Trophoblast cell (in vitro differentiated cells and primary cell): Measurements from ENCODE around the gene CXXC5.

Experiments
- DNase-seq, 2 donors: peaks; one replicate each; pipeline ENCODE4 v3.0.0-alpha.2; 2016
- H2AFZ ChIP-seq: 2 replicates; pipeline ENCODE4 v1.6.1; 2013; ENCODE audit warnings: low read length, moderate library complexity, mild to moderate bottlenecking; ENCODE audit not compliant: insufficient read depth, poor library complexity
- H2AK5ac ChIP-seq: 2 replicates; pipeline ENCODE4 v1.6.1; 2013; ENCODE audit warnings: mild to moderate bottlenecking, low read length
- H2BK120ac ChIP-seq: 2 replicates; pipeline ENCODE4 v1.6.1; 2013; ENCODE audit warnings: low read length, mild to moderate bottlenecking, moderate library complexity; ENCODE audit not compliant: insufficient read depth, poor library complexity
- H2BK12ac ChIP-seq: 2 replicates; pipeline ENCODE4 v1.6.1; 2013; ENCODE audit warnings: mild to moderate bottlenecking, low read length, moderate library complexity
- H2BK5ac ChIP-seq: 2 replicates; pipeline ENCODE4 v1.6.1; 2013; ENCODE audit warnings: low read length, low read depth, moderate library complexity, mild to moderate bottlenecking; ENCODE audit not compliant: poor library complexity
- H3K14ac ChIP-seq: 2 replicates; pipeline ENCODE4 v1.6.1; 2013; ENCODE audit warnings: mild to moderate bottlenecking, low read length
- H3K18ac ChIP-seq: 2 replicates; pipeline ENCODE4 v1.6.1; 2013; ENCODE audit warnings: mild to moderate bottlenecking, low read length
- H3K23ac ChIP-seq: 2 replicates; pipeline ENCODE4 v1.6.1; 2013; ENCODE audit warnings: low read length
- H3K27ac ChIP-seq: 2 replicates; pipeline ENCODE4 v1.5.1; 2013; ENCODE audit warnings: low read depth, mild to moderate bottlenecking, inconsistent platforms, low read length, moderate library complexity
- H3K27me3 ChIP-seq: 2 replicates; pipeline ENCODE4 v1.6.1; 2013; ENCODE audit warnings: inconsistent platforms, mild to moderate bottlenecking, low read length, moderate library complexity; ENCODE audit not compliant: insufficient read depth
- H3K36me3 ChIP-seq, 2 experiments: 1 replicate in 1 of 2; 2 replicates in 1 of 2; pipeline ENCODE4 v1.6.1; 2013; ENCODE audit warnings: low read length in 2 of 2, mild to moderate bottlenecking in 2 of 2, moderate library complexity in 1 of 2; ENCODE audit not compliant: insufficient read depth in 2 of 2, control insufficient read depth in 1 of 2
- H3K4ac ChIP-seq: 2 replicates; pipeline ENCODE4 v1.6.1; 2013; ENCODE audit warnings: low read depth, mild to moderate bottlenecking, low read length, moderate library complexity
- H3K4me1 ChIP-seq, 2 experiments: 1 replicate in 1 of 2; 2 replicates in 1 of 2; pipeline ENCODE4 v1.6.1; 2013; ENCODE audit warnings: low read length in 2 of 2, mild to moderate bottlenecking in 2 of 2, moderate library complexity in 1 of 2; ENCODE audit not compliant: insufficient read depth in 2 of 2, control insufficient read depth in 1 of 2
- H3K4me2 ChIP-seq: 2 replicates; pipeline ENCODE4 v1.6.1; 2013; ENCODE audit warnings: inconsistent platforms, mild to moderate bottlenecking, low read length, moderate library complexity
- H3K4me3 ChIP-seq: 2 replicates; pipeline ENCODE4 v1.5.1; 2013; ENCODE audit warnings: mild to moderate bottlenecking, low read depth, low read length, inconsistent platforms
- H3K79me1 ChIP-seq: one replicate; pipeline ENCODE4 v1.6.1; 2013; ENCODE audit warnings: low read length
- H3K79me2 ChIP-seq: 2 replicates; pipeline ENCODE4 v1.6.1; 2013; ENCODE audit warnings: low read length, mild to moderate bottlenecking; ENCODE audit not compliant: control insufficient read depth, insufficient read depth, poor library complexity
- H3K9ac ChIP-seq: 2 replicates; pipeline ENCODE4 v1.6.1; 2013; ENCODE audit warnings: mild to moderate bottlenecking, low read length
- H3K9me3 ChIP-seq: 2 replicates; pipeline ENCODE4 v1.6.1; 2013; ENCODE audit warnings: low read depth, mild to moderate bottlenecking, control low read depth, inconsistent platforms, low read length; ENCODE audit not compliant: insufficient read depth
- H4K12ac ChIP-seq: 2 replicates; pipeline ENCODE4 v1.6.1; 2013; ENCODE audit warnings: low read depth, mild to moderate bottlenecking, low read length, moderate library complexity
- H4K8ac ChIP-seq: 2 replicates; pipeline ENCODE4 v1.6.1; 2013; ENCODE audit warnings: low read depth, mild to moderate bottlenecking, low read length, moderate library complexity
- H4K91ac ChIP-seq: one replicate; pipeline ENCODE4 v1.6.1; 2013; ENCODE audit warnings: low read depth, mild to moderate bottlenecking, low read length, moderate library complexity
- WGBS: extraction: QIAGEN DNeasy Blood & Tissue Kit; methylation state at CpG from one replicate; pipeline ENCODE4 v1.1.7; 2013; ENCODE audit warnings: missing lambda C conversion rate; ENCODE audit not compliant: insufficient read length, insufficient coverage; ENCODE audit errors: extremely low coverage; 5-methylcytosine and 5-hydroxymethylcytosine counted together

CXXC5 gene

DNA sequence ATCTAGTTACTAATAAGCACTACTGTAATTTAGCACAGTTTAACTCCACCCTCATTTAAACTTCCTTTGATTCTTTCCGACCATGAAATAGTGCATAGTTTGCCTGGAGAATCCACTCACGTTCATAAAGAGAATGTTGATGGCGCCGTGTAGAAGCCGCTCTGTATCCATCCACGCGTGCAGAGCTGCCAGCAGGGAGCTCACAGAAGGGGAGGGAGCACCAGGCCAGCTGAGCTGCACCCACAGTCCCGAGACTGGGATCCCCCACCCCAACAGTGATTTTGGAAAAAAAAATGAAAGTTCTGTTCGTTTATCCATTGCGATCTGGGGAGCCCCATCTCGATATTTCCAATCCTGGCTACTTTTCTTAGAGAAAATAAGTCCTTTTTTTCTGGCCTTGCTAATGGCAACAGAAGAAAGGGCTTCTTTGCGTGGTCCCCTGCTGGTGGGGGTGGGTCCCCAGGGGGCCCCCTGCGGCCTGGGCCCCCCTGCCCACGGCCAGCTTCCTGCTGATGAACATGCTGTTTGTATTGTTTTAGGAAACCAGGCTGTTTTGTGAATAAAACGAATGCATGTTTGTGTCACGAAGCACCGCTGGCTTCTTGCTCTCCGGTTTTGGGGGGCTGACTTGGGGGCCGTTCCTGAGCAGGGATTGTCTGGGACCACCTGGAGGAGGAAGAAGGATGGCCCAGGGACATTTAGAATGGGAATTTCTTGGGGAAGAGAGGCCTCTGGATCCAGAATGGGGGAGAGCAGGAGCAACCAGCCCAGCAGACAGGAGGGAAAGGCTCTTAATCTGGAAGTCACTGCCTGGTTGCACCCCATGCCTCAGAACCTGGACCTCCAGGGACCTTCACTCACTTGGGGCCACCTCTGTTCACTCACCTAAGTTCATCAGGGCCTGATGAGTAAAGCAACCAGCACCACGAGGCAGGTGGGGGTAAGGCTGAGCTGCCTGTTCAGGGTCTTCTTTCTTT lies 35.4 kb downstream of the CXXC5 start:
- Histone ChIP-seq H3K4me3 (no peak overlapping the region), H3K9me3 (no peaks in the 10 kb centered on the region), H2AFZ (no peak overlapping the region), H3K27me3 (no peaks in the 10 kb centered on the region), H3K18ac (no peak overlapping the region), H3K14ac (no peak overlapping the region), H4K12ac (no peak overlapping the region), H3K4me1 (peaks cover 27% of the 10 kb centered on the region in 2 experiments), H3K9ac (no peak overlapping the region), H3K4me2 (no peak overlapping the region), H4K91ac (no peak overlapping the region), H2AK5ac (no peak overlapping the region), H2BK12ac (no peak overlapping the region), H3K79me1 (peaks cover 6% of the 10 kb centered on the region), H2BK120ac (no peak overlapping the region), H3K79me2 (peaks cover 2% of the 10 kb centered on the region), H3K27ac (no peak overlapping the region), H4K8ac (no peak overlapping the region), H3K4ac (no peak overlapping the region), H2BK5ac (no peak overlapping the region), H3K36me3 (peaks cover 70 to 83% of the 10 kb centered on the region in 2 experiments), H3K23ac (no peak overlapping the region)
- no CpG with 5 or more reads among the region's 20 CpGs for WGBS
- no peak for DNase-seq

DNA sequence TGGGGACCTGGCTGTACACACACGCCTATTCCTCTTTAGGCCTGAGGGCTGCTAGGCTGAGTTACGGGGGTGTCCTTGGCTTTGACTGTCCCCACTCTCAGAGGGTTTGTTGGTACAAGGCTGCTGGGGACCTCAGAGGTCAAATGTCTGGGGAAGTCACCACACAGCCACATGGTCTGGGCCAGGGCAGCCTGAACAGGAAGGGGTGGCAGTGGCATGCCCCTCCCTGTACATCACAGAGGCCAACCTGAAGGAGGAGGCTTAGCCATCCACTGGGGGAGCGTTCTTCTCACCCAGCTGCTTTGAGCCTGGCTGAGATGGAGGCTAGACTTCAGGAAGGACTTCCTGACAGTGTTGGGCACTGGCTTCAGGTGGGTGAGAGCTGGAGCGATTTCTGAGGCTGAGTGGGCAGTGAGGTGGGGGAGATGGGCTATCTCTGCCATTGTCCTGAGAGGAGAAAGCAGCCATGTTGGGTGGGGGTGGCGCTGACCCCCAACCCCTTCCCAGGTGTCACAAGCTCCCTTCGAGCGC lies 36.3 kb downstream of the CXXC5 start:
- Histone ChIP-seq H3K14ac (no peak overlapping the region), H4K12ac (no peak overlapping the region), H3K79me1 (peaks cover 8% of the 10 kb centered on the region), H2AFZ (no peak overlapping the region), H2AK5ac (no peak overlapping the region), H3K9me3 (no peaks in the 10 kb centered on the region), H3K4me1 (peaks cover 34% of the 10 kb centered on the region in 2 experiments), H2BK12ac (no peak overlapping the region), H3K79me2 (peaks cover under 1% of the 10 kb centered on the region), H3K27me3 (no peaks in the 10 kb centered on the region), H3K18ac (no peak overlapping the region), H3K4ac (no peak overlapping the region), H3K27ac (no peak overlapping the region), H3K23ac (no peak overlapping the region), H2BK120ac (no peak overlapping the region), H3K9ac (no peak overlapping the region), H4K8ac (no peak overlapping the region), H4K91ac (no peak overlapping the region), H3K4me3 (no peak overlapping the region), H2BK5ac (no peak overlapping the region), H3K4me2 (no peak overlapping the region), H3K36me3 (peaks cover 63 to 76% of the 10 kb centered on the region in 2 experiments)
- no peak for DNase-seq
- WGBS: no CpG with 5 or more reads among the region's 7 CpGs

DNA sequence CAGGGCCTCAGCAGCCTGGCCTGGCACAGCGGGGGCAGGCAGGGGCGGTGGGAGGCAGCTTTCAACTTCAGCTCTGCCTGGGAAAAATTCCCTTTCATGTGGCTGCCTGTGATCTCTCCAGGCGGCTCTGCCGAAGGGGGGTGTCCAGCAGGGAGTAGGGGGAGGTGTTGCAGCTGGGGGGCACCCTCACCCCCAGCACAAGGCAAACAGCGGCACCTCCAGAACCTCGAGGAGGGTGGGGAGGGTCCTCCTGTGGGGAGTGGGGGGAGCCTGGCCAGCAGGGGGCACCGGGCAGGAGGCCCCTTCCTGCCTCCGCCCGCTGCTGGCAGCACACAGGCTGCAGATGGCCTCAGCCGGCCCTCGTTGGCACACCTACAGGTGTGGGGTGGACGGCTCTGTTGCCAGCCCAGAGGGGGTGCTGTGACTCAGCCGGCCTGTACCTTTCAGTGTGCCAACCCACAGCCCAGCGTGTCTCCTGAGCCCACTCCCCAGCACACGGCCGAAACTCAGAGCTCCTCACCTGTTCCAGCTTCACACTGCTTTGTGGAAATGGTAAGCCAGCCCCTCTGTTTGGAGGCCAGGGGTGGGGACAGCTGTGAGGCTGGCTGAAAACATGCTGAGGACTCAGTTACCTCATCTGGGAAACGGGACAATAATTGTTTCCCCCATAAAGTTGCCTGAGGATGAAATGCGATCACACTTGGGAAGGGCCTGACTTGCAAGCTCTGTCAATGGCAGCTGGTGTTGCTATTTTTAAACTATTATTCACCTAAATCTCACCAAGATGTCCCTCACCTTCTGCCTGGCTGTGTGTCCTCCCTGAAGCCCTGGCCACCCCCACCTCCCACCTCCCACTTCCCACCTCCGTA lies 37.0 kb downstream of the CXXC5 start:
- Histone ChIP-seq H3K4me3 (no peak overlapping the region), H3K36me3 (peaks cover 62 to 71% of the 10 kb centered on the region in 2 experiments), H2BK120ac (no peak overlapping the region), H2BK5ac (no peak overlapping the region), H3K4me1 (peaks cover 40% of the 10 kb centered on the region in 2 experiments), H2AK5ac (no peak overlapping the region), H3K79me1 (peaks cover 13% of the 10 kb centered on the region), H3K4ac (no peak overlapping the region), H2AFZ (no peak overlapping the region), H4K12ac (no peak overlapping the region), H2BK12ac (no peak overlapping the region), H3K23ac (no peak overlapping the region), H3K14ac (no peak overlapping the region), H3K9me3 (no peaks in the 10 kb centered on the region), H3K27me3 (no peaks in the 10 kb centered on the region), H4K8ac (peak overlapping the region; percentile 26), H3K9ac (no peak overlapping the region), H4K91ac (no peak overlapping the region), H3K18ac (no peak overlapping the region), H3K27ac (no peak overlapping the region), H3K79me2 (peaks cover 3% of the 10 kb centered on the region), H3K4me2 (no peak overlapping the region)
- WGBS: no CpG with 5 or more reads among the region's 19 CpGs
- DNase-seq: no peak

DNA sequence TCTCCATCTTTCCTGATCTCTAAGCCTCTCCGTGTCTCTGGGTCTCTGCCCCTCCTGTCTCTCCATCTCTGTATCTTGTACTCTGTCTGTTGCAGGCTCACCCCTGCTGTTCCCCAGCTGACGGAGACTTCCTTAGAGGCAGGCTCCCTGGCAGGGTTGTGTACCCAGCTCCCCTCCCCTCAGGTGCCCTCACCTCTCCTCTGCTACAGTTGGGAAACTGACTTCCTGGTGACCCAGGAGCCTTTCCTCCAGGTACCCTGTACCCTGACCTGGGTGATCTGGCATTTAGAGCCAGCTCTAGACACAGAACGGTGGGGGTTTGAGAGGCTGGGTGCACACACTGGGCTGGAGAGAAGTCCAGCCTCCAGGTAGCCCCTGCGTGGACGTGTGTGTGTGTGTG lies 37.7 kb downstream of the CXXC5 start:
- no peak overlapping the region for H3K14ac ChIP-seq
- no peak overlapping the region for H3K9ac ChIP-seq
- no peak overlapping the region for H3K4ac ChIP-seq
- no CpG with 5 or more reads among the region's 5 CpGs for WGBS
- H2BK12ac ChIP-seq: peak overlapping the region; percentile 14
- no peak overlapping the region for H2BK5ac ChIP-seq
- H3K27me3 ChIP-seq: no peaks in the 10 kb centered on the region
- DNase-seq: no peak
- H2AK5ac ChIP-seq: no peak overlapping the region
- no peak overlapping the region for H3K23ac ChIP-seq
- no peak overlapping the region for H4K91ac ChIP-seq
- no peak overlapping the region for H4K8ac ChIP-seq
- peaks cover 3% of the 10 kb centered on the region for H3K79me2 ChIP-seq
- no peak overlapping the region for H2BK120ac ChIP-seq
- no peak overlapping the region for H3K4me3 ChIP-seq
- H3K4me2 ChIP-seq: no peak overlapping the region
- H3K79me1 ChIP-seq: peaks cover 13% of the 10 kb centered on the region
- peaks cover 44% of the 10 kb centered on the region in 2 experiments for H3K4me1 ChIP-seq
- peak overlapping the region; percentile 44 for H3K18ac ChIP-seq
- no peak overlapping the region for H4K12ac ChIP-seq
- no peak overlapping the region for H3K27ac ChIP-seq
- H3K36me3 ChIP-seq: peaks cover 54 to 64% of the 10 kb centered on the region in 2 experiments
- no peaks in the 10 kb centered on the region for H3K9me3 ChIP-seq
- no peak overlapping the region for H2AFZ ChIP-seq
